HepG2 (cell line): ENCODE measurements around the gene NABP2. TPM values are rescaled to one million over a fixed set of nuclear protein-coding genes. Genes with fewer than 3 reads are reported as not detected.
A peak's percentile ranks its signal among the peaks of the same experiment; 100 is the strongest.

ENCODE experiments used
- BRCA1 ChIP-seq: sonication (generic); formaldehyde crosslinking; IDR thresholded peaks from 2 replicates; pipeline ENCODE4 v1.4.0; 2020; ENCODE audit warnings: missing genetic modification reagents
- DNMT3B ChIP-seq: conservative IDR thresholded peaks from 2 replicates; pipeline ENCODE4 v1.6.1; 2016; ENCODE audit warnings: missing biosample characterization, control low read depth
- DRAP1 ChIP-seq: IDR thresholded peaks from 2 replicates; pipeline ENCODE4 v1.6.1; 2016; ENCODE audit warnings: missing genetic modification reagents, missing compliant biosample characterization
- EED ChIP-seq: sonication (generic); formaldehyde crosslinking; IDR thresholded peaks from 2 replicates; pipeline ENCODE4 v1.5.0; 2020; ENCODE audit warnings: mild to moderate bottlenecking, missing genetic modification reagents
- HINFP ChIP-seq: sonication (generic); formaldehyde crosslinking; IDR thresholded peaks from 2 replicates; pipeline ENCODE4 v1.4.0; 2020; ENCODE audit warnings: low read depth, mild to moderate bottlenecking, missing genetic modification reagents
- IRF2 ChIP-seq: IDR thresholded peaks from 2 replicates; pipeline ENCODE4 v1.6.1; 2018; ENCODE audit warnings: missing genetic modification reagents, missing compliant biosample characterization
- KAT2B ChIP-seq: fragments of 150-350 bp; IDR thresholded peaks from 2 replicates; pipeline ENCODE4 v1.6.1; 2014; ENCODE audit warnings: low read depth, low read length, borderline replicate concordance
- KLF15 ChIP-seq: sonication (generic); formaldehyde crosslinking; IDR thresholded peaks from 2 replicates; pipeline ENCODE4 v1.8.1; 2023; ENCODE audit warnings: borderline replicate concordance, mild to moderate bottlenecking, inconsistent platforms, missing genetic modification reagents, mixed read lengths
- NFRKB ChIP-seq: fragments of 450-650 bp; IDR thresholded peaks from 2 replicates; pipeline ENCODE4 v1.6.1; 2017
- PRDM4 ChIP-seq: sonication (generic); formaldehyde crosslinking; IDR thresholded peaks from 2 replicates; pipeline ENCODE4 v1.9.0; 2021; ENCODE audit warnings: missing genetic modification reagents, borderline replicate concordance
- RARG ChIP-seq: sonication (generic); formaldehyde crosslinking; IDR thresholded peaks from 2 replicates; pipeline ENCODE4 v1.4.0; 2020; ENCODE audit warnings: low read depth, mild to moderate bottlenecking, missing genetic modification reagents
- SOX6 ChIP-seq, 2 experiments: fragments of 450-650 bp in 1 of 2; sonication (generic) in 1 of 2; formaldehyde crosslinking in 1 of 2; IDR thresholded peaks; 2 replicates each; pipeline versions ENCODE4 v1.4.0 to v1.6.1; 2017 to 2020; ENCODE audit warnings: antibody characterized with exemption in 1 of 2, mild to moderate bottlenecking in 1 of 2, missing genetic modification reagents in 1 of 2
- TCF7L2 ChIP-seq: IDR thresholded peaks from 2 replicates; pipeline ENCODE4 v1.6.1; 2011; ENCODE audit warnings: mild to moderate bottlenecking, low read depth, low read length, moderate library complexity
- TRAFD1 ChIP-seq: sonication (generic); formaldehyde crosslinking; IDR thresholded peaks from 2 replicates; pipeline ENCODE4 v1.5.1; 2020; ENCODE audit warnings: missing genetic modification reagents, mild to moderate bottlenecking, borderline replicate concordance
- YY1 ChIP-seq: IDR thresholded peaks from 2 replicates; pipeline ENCODE4 v1.6.1; 2011; ENCODE audit warnings: low read length, low read depth, moderate library complexity, mild to moderate bottlenecking; ENCODE audit not compliant: insufficient read depth, insufficient replicate concordance
- ZBTB10 ChIP-seq: sonication (generic); formaldehyde crosslinking; IDR thresholded peaks from 2 replicates; pipeline ENCODE4 v1.4.0; 2020; ENCODE audit warnings: missing genetic modification reagents, borderline replicate concordance
- ZNF556 ChIP-seq: sonication (generic); formaldehyde crosslinking; IDR thresholded peaks from 2 replicates; pipeline ENCODE4 v1.4.0; 2020; ENCODE audit warnings: mild to moderate bottlenecking, missing genetic modification reagents, borderline replicate concordance
- ZNF614 ChIP-seq: IDR thresholded peaks from 2 replicates; pipeline ENCODE4 v1.6.1; 2018; ENCODE audit warnings: missing biosample characterization, missing genetic modification reagents, inconsistent platforms, borderline replicate concordance
- ZNF891 ChIP-seq: sonication (generic); formaldehyde crosslinking; IDR thresholded peaks from 2 replicates; pipeline ENCODE4 v1.5.0; 2020; ENCODE audit warnings: mild to moderate bottlenecking, missing genetic modification reagents
- polyA plus RNA-seq, 8 experiments: library from polyadenylated mRNA; depleted of rRNA in 3 of 8; stranded (reverse) in 7 of 8; unstranded in 1 of 8; fragments of >200 nt; fragmentation: Illumina TruSeq in 4 of 8; extraction: Trizol in 4 of 8; gene quantifications; 2 replicates each; pipeline versions ENCODE4 v1.2.1 to v1.2.3, GENCODE V29; 2011 to 2016; ENCODE audit warnings: low read depth in 4 of 8, missing spikeins in 1 of 8, mixed read lengths in 1 of 8; ENCODE audit not compliant: insufficient read depth in 1 of 8
- total RNA-seq, 5 experiments: library from RNA; depleted of rRNA; stranded (reverse); fragments of >200 nt; fragmentation: Illumina TruSeq; extraction: Trizol; gene quantifications; 2 replicates each; pipeline ENCODE4 v1.2.3, GENCODE V29; 2016; ENCODE audit warnings: low read depth in 1 of 5

Gene NABP2
- total and polyA plus RNA-seq, 2 of the 13 experiments (the other 11 are each of a cell fraction or from before 2014, with no cell fraction given) = 33.2 to 35.5 TPM

- no peak for TF ChIP-seq HINFP
- no peak for TF ChIP-seq TCF7L2
- no peak for TF ChIP-seq TRAFD1 (CRISPR knock-in tag)
- TF ChIP-seq RARG (CRISPR knock-in tag) = no peak
- TF ChIP-seq KAT2B = no peak
- TF ChIP-seq DRAP1 = peak; percentile 55
- no peak for TF ChIP-seq ZNF614 (CRISPR knock-in tag)
- TF ChIP-seq EED (CRISPR knock-in tag) = peak; percentile 20; the same call in 1 of the 2 replicates
- TF ChIP-seq ZBTB10 (CRISPR knock-in tag) = no peak
- TF ChIP-seq SOX6 (IDR thresholded peaks at IDR 0.05) = no peak
- TF ChIP-seq SOX6 (CRISPR knock-in tag; IDR thresholded peaks at IDR 0.05) = no peak
- TF ChIP-seq KLF15 (CRISPR knock-in tag) = no peak
- TF ChIP-seq PRDM4 (CRISPR knock-in tag) = no peak
- no peak for TF ChIP-seq DNMT3B (CRISPR knock-in tag)
- no peak for TF ChIP-seq NFRKB
- TF ChIP-seq IRF2 (CRISPR knock-in tag) = peak; percentile 58
- TF ChIP-seq ZNF891 (CRISPR knock-in tag) = 0 out of 2 replicates have a peak, but pooled peaks have one; percentile 65
- peak; percentile 56 for TF ChIP-seq YY1
- TF ChIP-seq ZNF556 (CRISPR knock-in tag) = peak; percentile 75; the same call in 1 of the 2 replicates
- TF ChIP-seq BRCA1 (CRISPR knock-in tag) = 0 out of 2 replicates have a peak, but pooled peaks have one; percentile 52
Observed at GRCh38 chr12:56189918-56190694, 34.0 kb upstream of the NABP2 start (continued).
